Liver (tissue), 9 donors: ENCODE measurements around the gene PUS10. TPM values are rescaled to one million over a fixed set of nuclear protein-coding genes. Genes with fewer than 3 reads are reported as not detected.

Experiments used
- DNase-seq: peaks from one replicate; pipeline ENCODE4 v3.0.0-alpha.2; 2017; ENCODE audit warnings: low spot score
- H3K27ac ChIP-seq, 2 donors: one replicate each; pipeline ENCODE4 v1.7.0; 2013; ENCODE audit warnings: inconsistent platforms in 2 of 2, low read length in 2 of 2, control low read depth in 1 of 2, low read depth in 1 of 2, mild to moderate bottlenecking in 1 of 2
- H3K27me3 ChIP-seq, 4 donors: one replicate each; pipeline versions ENCODE4 v1.6.1 to v1.7.0; 2013; ENCODE audit warnings: low read length in 3 of 4, inconsistent platforms in 1 of 4, mild to moderate bottlenecking in 1 of 4, moderate library complexity in 1 of 4; ENCODE audit not compliant: control insufficient read depth in 4 of 4, insufficient read depth in 4 of 4
- H3K36me3 ChIP-seq, 4 donors: one replicate each; pipeline versions ENCODE4 v1.6.1 to v1.7.0; 2013; ENCODE audit warnings: low read length in 3 of 4, mild to moderate bottlenecking in 3 of 4, low read depth in 1 of 4, moderate library complexity in 1 of 4; ENCODE audit not compliant: control insufficient read depth in 4 of 4, insufficient read depth in 3 of 4
- H3K4me1 ChIP-seq, 4 donors: one replicate each; pipeline versions ENCODE4 v1.6.1 to v1.7.0; 2013; ENCODE audit warnings: low read length in 3 of 4, mild to moderate bottlenecking in 3 of 4, moderate library complexity in 1 of 4; ENCODE audit not compliant: control insufficient read depth in 4 of 4, insufficient read depth in 4 of 4
- H3K4me3 ChIP-seq, 3 donors: one replicate each; pipeline versions ENCODE4 v1.6.1 to v1.7.0; 2013; ENCODE audit warnings: low read length in 3 of 3, control low read depth in 1 of 3, low read depth in 1 of 3, mild to moderate bottlenecking in 1 of 3
- H3K9ac ChIP-seq, 2 donors: one replicate each; pipeline ENCODE4 v1.7.0; 2013; ENCODE audit warnings: low read length in 2 of 2, mild to moderate bottlenecking in 2 of 2, moderate library complexity in 2 of 2, control low read depth in 1 of 2, low read depth in 1 of 2
- H3K9me3 ChIP-seq, 4 donors: one replicate each; pipeline versions ENCODE4 v1.6.1 to v1.7.0; 2013; ENCODE audit warnings: low read length in 3 of 4; ENCODE audit not compliant: control insufficient read depth in 4 of 4
- EGR1 ChIP-seq, 2 donors: IDR thresholded peaks; 2 replicates each; pipeline ENCODE4 v1.6.1; 2016 to 2018; ENCODE audit warnings: antibody characterized with exemption in 2 of 2, low read depth in 2 of 2
- FOXA1 ChIP-seq: IDR thresholded peaks from 2 replicates; pipeline ENCODE4 v1.6.1; 2016; ENCODE audit warnings: antibody characterized with exemption
- GABPA ChIP-seq, 2 donors: IDR thresholded peaks in 1 of 2; conservative IDR thresholded peaks in 1 of 2; 2 replicates each; pipeline ENCODE4 v1.6.1; 2016; ENCODE audit warnings: antibody characterized with exemption in 2 of 2, mild to moderate bottlenecking in 1 of 2, moderate library complexity in 1 of 2
- HNF4G ChIP-seq: IDR thresholded peaks from 2 replicates; pipeline ENCODE4 v1.6.1; 2016; ENCODE audit warnings: antibody characterized with exemption
- JUND ChIP-seq, 2 donors: IDR thresholded peaks; 2 replicates each; pipeline ENCODE4 v1.6.1; 2016; ENCODE audit warnings: antibody characterized with exemption in 2 of 2
- NR2F2 ChIP-seq: IDR thresholded peaks from 2 replicates; pipeline ENCODE4 v1.6.1; 2016; ENCODE audit warnings: antibody characterized with exemption
- RXRA ChIP-seq, 2 donors: IDR thresholded peaks; 2 replicates each; pipeline ENCODE4 v1.6.1; 2017 to 2018; ENCODE audit warnings: antibody characterized with exemption in 2 of 2, mild to moderate bottlenecking in 1 of 2
- SP1 ChIP-seq: IDR thresholded peaks from 2 replicates; pipeline ENCODE4 v1.6.1; 2018; ENCODE audit warnings: antibody characterized with exemption, mild to moderate bottlenecking
- TAF1 ChIP-seq: conservative IDR thresholded peaks from 2 replicates; pipeline ENCODE4 v1.6.1; 2016; ENCODE audit warnings: antibody characterized with exemption, mild to moderate bottlenecking
- WGBS: extraction: QIAGEN DNeasy Blood & Tissue Kit; methylation state at CpG from one replicate; pipeline ENCODE4 v1.1.7; 2013; 5-methylcytosine and 5-hydroxymethylcytosine counted together
- polyA plus RNA-seq, 2 donors: library from polyadenylated mRNA; stranded (reverse) in 1 of 2; unstranded in 1 of 2; fragments of 200-250 nt in 1 of 2; fragments of >200 nt in 1 of 2; fragmentation: Nextera tagmentation in 1 of 2; extraction: Ambion mirVana in 1 of 2; gene quantifications; one replicate each; pipeline versions ENCODE4 v1.2.1 to v1.2.3, GENCODE V29; 2013 to 2015
- total RNA-seq, 2 donors: library from RNA; depleted of rRNA; stranded (reverse); fragments of >200 nt; gene quantifications; one replicate each; pipeline ENCODE4 v1.2.3, GENCODE V29; 2014
- TF ChIP-seq, protein P1 (sequence below): IDR thresholded peaks from 2 replicates; pipeline ENCODE4 v1.6.1; 2016; ENCODE audit warnings: antibody characterized with exemption
- TF ChIP-seq, protein P2 (sequence below): fragments of 150-350 bp; IDR thresholded peaks from 2 replicates; pipeline ENCODE4 v1.5.1; 2017; ENCODE audit warnings: improper control_type of control experiment, low read depth, low read length; ENCODE audit not compliant: missing input control
- TF ChIP-seq, protein P3 (sequence below): IDR thresholded peaks from 2 replicates; pipeline ENCODE4 v1.6.1; 2016; ENCODE audit warnings: antibody characterized with exemption
- donor health status: healthy.
- donor health status: healthy.
- donor health status: healthy.
- donor health status: healthy.
- donor health status: healthy.

PUS10 gene
- total and polyA plus RNA-seq, 4 donors, result 4.3 to 19.6 (median 6.4) TPM

DNA sequence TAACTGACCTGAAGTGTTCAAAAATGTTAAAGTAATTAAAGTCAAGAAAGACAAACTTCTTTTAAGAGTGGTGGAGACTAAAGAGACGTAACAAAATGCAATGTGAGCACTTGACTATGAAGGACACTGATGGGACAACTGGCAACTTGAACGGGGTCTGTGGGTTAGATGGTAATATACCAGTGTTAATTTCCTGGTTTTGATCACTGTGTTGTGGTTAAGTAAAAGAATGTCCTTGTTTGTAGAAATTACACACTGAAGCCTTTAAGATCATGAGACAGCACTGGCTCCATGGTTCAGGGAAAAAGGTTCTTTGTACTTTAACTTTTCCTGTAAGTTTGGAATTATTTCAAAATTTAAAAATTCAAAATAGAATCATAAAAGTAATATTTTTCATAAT is 78.4 kb downstream of the PUS10 start:
- no peak overlapping the region for H3K9ac ChIP-seq
- H3K4me1 ChIP-seq, result no peaks in the 10 kb centered on the region
- H3K4me3 ChIP-seq, result no peak overlapping the region
- no peak for DNase-seq
- H3K27ac ChIP-seq, result no peak overlapping the region
- H3K9me3 ChIP-seq, result no peaks in the 10 kb centered on the region
- no peak for TF ChIP-seq NR2F2
- TF ChIP-seq SP1, result no peak
- TF ChIP-seq, protein P1, sequence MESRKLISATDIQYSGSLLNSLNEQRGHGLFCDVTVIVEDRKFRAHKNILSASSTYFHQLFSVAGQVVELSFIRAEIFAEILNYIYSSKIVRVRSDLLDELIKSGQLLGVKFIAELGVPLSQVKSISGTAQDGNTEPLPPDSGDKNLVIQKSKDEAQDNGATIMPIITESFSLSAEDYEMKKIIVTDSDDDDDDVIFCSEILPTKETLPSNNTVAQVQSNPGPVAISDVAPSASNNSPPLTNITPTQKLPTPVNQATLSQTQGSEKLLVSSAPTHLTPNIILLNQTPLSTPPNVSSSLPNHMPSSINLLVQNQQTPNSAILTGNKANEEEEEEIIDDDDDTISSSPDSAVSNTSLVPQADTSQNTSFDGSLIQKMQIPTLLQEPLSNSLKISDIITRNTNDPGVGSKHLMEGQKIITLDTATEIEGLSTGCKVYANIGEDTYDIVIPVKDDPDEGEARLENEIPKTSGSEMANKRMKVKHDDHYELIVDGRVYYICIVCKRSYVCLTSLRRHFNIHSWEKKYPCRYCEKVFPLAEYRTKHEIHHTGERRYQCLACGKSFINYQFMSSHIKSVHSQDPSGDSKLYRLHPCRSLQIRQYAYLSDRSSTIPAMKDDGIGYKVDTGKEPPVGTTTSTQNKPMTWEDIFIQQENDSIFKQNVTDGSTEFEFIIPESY, result no peak
- TF ChIP-seq GABPA (IDR thresholded peaks at IDR 0.05 in 1 of 2, conservative IDR thresholded peaks at IDR 0.05 in 1 of 2), result no peak
- WGBS, result 90% methylated on average over 2 of the region's 2 CpGs
- H3K27me3 ChIP-seq, result no peaks in the 10 kb centered on the region
- H3K36me3 ChIP-seq, result peaks cover 0 to 17% (median 9%) of the 10 kb centered on the region in 4 donors

DNA sequence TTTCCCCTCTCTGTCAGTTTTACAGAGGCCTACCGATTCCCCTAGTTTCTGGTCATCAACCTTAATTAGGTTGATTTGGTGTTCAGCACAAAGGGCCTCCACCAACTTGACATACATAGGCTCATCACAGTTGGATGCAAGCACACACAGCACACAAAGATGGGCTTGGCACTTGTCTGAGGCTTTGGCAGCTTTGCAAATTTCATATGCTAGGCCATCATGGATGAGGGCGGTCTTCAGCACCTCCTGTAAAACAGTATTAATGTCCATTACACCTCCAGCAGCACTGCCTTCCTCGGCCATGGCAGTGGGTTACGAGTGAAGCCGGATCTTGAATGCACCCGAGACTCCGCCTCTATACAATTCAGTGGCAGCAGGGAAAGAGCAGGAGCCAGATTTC is 79.8 kb downstream of the PUS10 start:
- Histone ChIP-seq H3K9ac (no peak overlapping the region), H3K4me1 (no peaks in the 10 kb centered on the region), H3K36me3 (peaks cover 0 to 11% (median 7%) of the 10 kb centered on the region in 4 donors), H3K27ac (no peak overlapping the region), H3K4me3 (no peak overlapping the region), H3K9me3 (no peaks in the 10 kb centered on the region), H3K27me3 (no peaks in the 10 kb centered on the region)
- TF ChIP-seq NR2F2 (no peak), EGR1 (IDR thresholded peaks at IDR 0.05; ENCODE audit: low read depth in 2 of 2) (no peak), JUND (IDR thresholded peaks at IDR 0.05) (no peak)
- 97% methylated on average over 7 of the region's 7 CpGs for WGBS
- DNase-seq, result no peak

DNA sequence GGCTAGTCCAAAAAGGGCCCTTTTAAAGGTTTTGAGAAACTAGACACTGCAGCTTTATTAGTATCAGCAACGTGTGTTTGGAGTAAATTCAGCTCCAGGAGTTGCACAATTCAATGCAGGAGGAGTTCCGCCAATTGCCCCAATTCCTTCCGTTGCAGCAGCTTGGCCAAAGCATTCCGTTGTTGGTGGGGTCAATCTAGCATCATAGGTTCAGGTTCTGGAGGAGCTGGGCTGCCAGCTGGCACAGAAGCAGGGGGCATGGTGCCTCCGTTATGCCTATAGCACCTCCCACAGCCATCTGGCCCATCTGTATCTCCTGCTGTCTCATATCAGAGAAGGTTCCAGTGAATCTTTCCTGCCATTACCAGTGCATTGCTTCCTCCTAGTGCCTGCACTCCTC is 81.3 kb downstream of the PUS10 start:
- Histone ChIP-seq H3K27ac (no peak overlapping the region), H3K4me1 (no peaks in the 10 kb centered on the region), H3K27me3 (no peaks in the 10 kb centered on the region), H3K36me3 (peaks cover 0 to 12% (median 6%) of the 10 kb centered on the region in 4 donors), H3K4me3 (no peak overlapping the region), H3K9ac (no peak overlapping the region), H3K9me3 (no peaks in the 10 kb centered on the region)
- WGBS, result 46% methylated on average over 5 of the region's 5 CpGs
- TF ChIP-seq SP1 (no peak), NR2F2 (no peak), HNF4G (no peak), TAF1 (no peak), RXRA (IDR thresholded peaks at IDR 0.05) (no peak), FOXA1 (no peak), GABPA (IDR thresholded peaks at IDR 0.05 in 1 of 2, conservative IDR thresholded peaks at IDR 0.05 in 1 of 2) (no peak), JUND (IDR thresholded peaks at IDR 0.05) (no peak)
- TF ChIP-seq, protein P2, sequence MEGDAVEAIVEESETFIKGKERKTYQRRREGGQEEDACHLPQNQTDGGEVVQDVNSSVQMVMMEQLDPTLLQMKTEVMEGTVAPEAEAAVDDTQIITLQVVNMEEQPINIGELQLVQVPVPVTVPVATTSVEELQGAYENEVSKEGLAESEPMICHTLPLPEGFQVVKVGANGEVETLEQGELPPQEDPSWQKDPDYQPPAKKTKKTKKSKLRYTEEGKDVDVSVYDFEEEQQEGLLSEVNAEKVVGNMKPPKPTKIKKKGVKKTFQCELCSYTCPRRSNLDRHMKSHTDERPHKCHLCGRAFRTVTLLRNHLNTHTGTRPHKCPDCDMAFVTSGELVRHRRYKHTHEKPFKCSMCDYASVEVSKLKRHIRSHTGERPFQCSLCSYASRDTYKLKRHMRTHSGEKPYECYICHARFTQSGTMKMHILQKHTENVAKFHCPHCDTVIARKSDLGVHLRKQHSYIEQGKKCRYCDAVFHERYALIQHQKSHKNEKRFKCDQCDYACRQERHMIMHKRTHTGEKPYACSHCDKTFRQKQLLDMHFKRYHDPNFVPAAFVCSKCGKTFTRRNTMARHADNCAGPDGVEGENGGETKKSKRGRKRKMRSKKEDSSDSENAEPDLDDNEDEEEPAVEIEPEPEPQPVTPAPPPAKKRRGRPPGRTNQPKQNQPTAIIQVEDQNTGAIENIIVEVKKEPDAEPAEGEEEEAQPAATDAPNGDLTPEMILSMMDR, result no peak
- TF ChIP-seq, protein P1, result no peak
- TF ChIP-seq, protein P3, sequence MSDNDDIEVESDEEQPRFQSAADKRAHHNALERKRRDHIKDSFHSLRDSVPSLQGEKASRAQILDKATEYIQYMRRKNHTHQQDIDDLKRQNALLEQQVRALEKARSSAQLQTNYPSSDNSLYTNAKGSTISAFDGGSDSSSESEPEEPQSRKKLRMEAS, result no peak
- DNase-seq, result no peak
